Lower lobe of right lung (tissue), 2 donors: ENCODE data around the gene KIF2A. TPM values are rescaled to one million over a fixed set of nuclear protein-coding genes. Genes with fewer than 3 reads are reported as not detected.

Experiments used
- ATAC-seq, 2 donors: fragments of 200-7000 bp; cut with Tn5 transposase; one replicate each; pipeline ENCODE4 v1.9.1; 2020 to 2022; ENCODE audit warnings: mild to moderate bottlenecking in 2 of 2, moderate library complexity in 2 of 2
- DNase-seq: peaks from one replicate; pipeline ENCODE4 v3.0.0-alpha.2; 2020
- H3K27ac ChIP-seq: fragments of 200-600 bp; one replicate; pipeline ENCODE4 v1.8.0; 2022
- H3K27me3 ChIP-seq: fragments of 200-600 bp; one replicate; pipeline ENCODE4 v1.8.0; 2022; ENCODE audit warnings: low read depth
- H3K36me3 ChIP-seq: fragments of 200-600 bp; one replicate; pipeline ENCODE4 v1.8.0; 2022; ENCODE audit warnings: mild to moderate bottlenecking
- H3K4me1 ChIP-seq: fragments of 200-600 bp; one replicate; pipeline ENCODE4 v1.8.0; 2022
- H3K4me3 ChIP-seq: fragments of 200-600 bp; one replicate; pipeline ENCODE4 v1.8.0; 2022; ENCODE audit warnings: mild to moderate bottlenecking
- H3K9me3 ChIP-seq: fragments of 200-600 bp; one replicate; pipeline ENCODE4 v1.8.0; 2022
- intact Hi-C: fragments of 100-400 bp; cut with DNase I; formaldehyde crosslinking; loops from one replicate; pipeline ENCODE4 v1.11.0; 2022
- total RNA-seq: library from RNA; stranded (reverse); fragmentation: NEBNext Ultra II Directional; extraction: Animal tissue kit (Norgen Biotek cat#: 25700); gene quantifications from one replicate; pipeline ENCODE4 v1.2.1, GENCODE V29; 2021
- TF ChIP-seq, protein P1 (sequence below): fragments of 200-600 bp; IDR thresholded peaks from one replicate; pipeline ENCODE4 v1.8.0; 2022; ENCODE audit warnings: antibody characterized with exemption, mild to moderate bottlenecking
- donor health status: DM: no; HTN: yes; CAD: no; lungs with severe emphysema.

The KIF2A gene
- total RNA-seq, 1 donor from 2014 or later: 23.5 TPM

DNA sequence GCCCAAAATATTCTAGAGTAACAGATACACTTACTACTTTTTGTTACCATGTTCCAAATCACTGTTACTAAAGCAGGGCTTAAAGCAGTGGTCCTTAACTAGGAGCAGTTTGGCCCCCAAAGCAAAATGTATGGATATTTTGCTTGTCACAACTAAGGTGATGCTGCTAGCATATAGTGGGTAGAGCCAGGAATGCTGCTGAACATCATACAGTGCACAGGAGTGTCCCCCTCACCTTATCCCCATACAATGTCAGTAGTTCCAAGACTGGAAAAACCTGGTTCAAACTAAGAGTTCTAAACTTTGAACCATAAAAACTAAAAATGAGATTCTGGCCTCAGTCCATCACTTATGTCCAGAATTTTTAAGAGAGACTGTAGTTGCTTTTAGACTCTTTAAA is 69.6 kb downstream of the KIF2A start:
- DNase-seq (no peak), ATAC-seq (no peak)
- Histone ChIP-seq H3K4me1 (no peaks in the 10 kb centered on the region), H3K27me3 (no peaks in the 10 kb centered on the region), H3K4me3 (no peak overlapping the region), H3K9me3 (no peaks in the 10 kb centered on the region), H3K36me3 (peaks cover 72% of the 10 kb centered on the region), H3K27ac (no peak overlapping the region)
- TF ChIP-seq, protein P1, sequence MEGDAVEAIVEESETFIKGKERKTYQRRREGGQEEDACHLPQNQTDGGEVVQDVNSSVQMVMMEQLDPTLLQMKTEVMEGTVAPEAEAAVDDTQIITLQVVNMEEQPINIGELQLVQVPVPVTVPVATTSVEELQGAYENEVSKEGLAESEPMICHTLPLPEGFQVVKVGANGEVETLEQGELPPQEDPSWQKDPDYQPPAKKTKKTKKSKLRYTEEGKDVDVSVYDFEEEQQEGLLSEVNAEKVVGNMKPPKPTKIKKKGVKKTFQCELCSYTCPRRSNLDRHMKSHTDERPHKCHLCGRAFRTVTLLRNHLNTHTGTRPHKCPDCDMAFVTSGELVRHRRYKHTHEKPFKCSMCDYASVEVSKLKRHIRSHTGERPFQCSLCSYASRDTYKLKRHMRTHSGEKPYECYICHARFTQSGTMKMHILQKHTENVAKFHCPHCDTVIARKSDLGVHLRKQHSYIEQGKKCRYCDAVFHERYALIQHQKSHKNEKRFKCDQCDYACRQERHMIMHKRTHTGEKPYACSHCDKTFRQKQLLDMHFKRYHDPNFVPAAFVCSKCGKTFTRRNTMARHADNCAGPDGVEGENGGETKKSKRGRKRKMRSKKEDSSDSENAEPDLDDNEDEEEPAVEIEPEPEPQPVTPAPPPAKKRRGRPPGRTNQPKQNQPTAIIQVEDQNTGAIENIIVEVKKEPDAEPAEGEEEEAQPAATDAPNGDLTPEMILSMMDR: no peak
- intact Hi-C loops: no loop called here

DNA sequence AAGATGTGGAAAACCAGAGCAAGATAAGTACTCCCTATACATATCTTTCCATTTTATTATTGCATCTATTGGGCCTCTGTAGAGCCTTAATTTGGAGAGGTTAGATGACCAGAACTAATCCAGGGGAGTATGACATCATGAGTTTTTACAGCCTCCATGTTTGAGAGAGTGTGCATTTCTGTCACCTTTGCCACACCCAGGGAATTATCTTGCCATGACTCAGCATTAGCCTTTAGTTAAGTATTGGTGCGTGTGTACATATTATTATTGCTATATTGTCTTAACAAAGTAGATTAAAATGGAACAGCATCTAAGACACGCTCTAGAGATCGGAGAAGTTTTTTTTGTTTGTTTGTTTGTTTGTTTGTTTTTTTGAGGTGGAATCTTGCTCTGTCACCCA is 70.1 kb downstream of the KIF2A start:
- H3K4me1 ChIP-seq: no peaks in the 10 kb centered on the region
- no peak overlapping the region for H3K4me3 ChIP-seq
- TF ChIP-seq, protein P1: no peak
- ATAC-seq: no peak
- H3K27me3 ChIP-seq: no peaks in the 10 kb centered on the region
- peaks cover 76% of the 10 kb centered on the region for H3K36me3 ChIP-seq
- no peak for DNase-seq
- H3K27ac ChIP-seq: no peak overlapping the region
- intact Hi-C loops: no loop called here
- H3K9me3 ChIP-seq: no peaks in the 10 kb centered on the region

DNA sequence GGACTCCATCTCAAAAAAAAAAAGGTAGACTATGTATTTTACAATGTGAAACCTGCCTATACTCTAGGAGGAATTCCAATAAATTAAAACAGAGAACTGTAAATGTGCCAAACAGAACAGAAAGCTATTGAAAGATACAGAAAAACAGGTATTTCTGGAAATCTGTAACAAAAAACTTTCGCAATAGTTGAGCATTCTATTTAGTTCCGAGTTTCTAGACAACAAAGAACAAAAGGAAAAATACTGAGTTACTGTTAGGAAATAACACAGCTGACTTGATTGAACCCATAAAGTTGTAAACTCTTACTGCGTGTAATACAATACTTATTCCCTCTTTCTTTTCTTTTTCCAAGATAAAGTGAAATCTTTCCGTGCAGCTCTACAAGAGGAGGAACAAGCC is 79.1 kb downstream of the KIF2A start:
- H3K9me3 ChIP-seq: no peaks in the 10 kb centered on the region
- DNase-seq: no peak
- H3K36me3 ChIP-seq: peaks cover 74% of the 10 kb centered on the region
- H3K4me3 ChIP-seq: no peak overlapping the region
- H3K27me3 ChIP-seq: no peaks in the 10 kb centered on the region
- H3K27ac ChIP-seq: no peak overlapping the region
- intact Hi-C loops: no loop called here
- TF ChIP-seq, protein P1: no peak
- ATAC-seq: no peak
- no peaks in the 10 kb centered on the region for H3K4me1 ChIP-seq

GRCh38 chr5:62385816-62386400 is 79.9 kb downstream of the KIF2A start:
- Histone ChIP-seq H3K36me3 (peaks cover 74% of the 10 kb centered on the region), H3K9me3 (no peaks in the 10 kb centered on the region), H3K4me1 (no peaks in the 10 kb centered on the region), H3K27ac (no peak overlapping the region), H3K27me3 (no peaks in the 10 kb centered on the region), H3K4me3 (no peak overlapping the region)
- TF ChIP-seq, protein P1: no peak
- DNase-seq: no peak
- intact Hi-C loops: no loop called here
- no peak for ATAC-seq

- Histone ChIP-seq H3K4me1 (no peaks in the 10 kb centered on the region), H3K9me3 (no peaks in the 10 kb centered on the region), H3K27me3 (no peaks in the 10 kb centered on the region), H3K4me3 (no peak overlapping the region), H3K27ac (no peak overlapping the region), H3K36me3 (peaks cover 74% of the 10 kb centered on the region)
- intact Hi-C loops: no loop called here
- ATAC-seq (no peak), DNase-seq (no peak)
- TF ChIP-seq, protein P1: no peak
Measured at GRCh38 chr5:62386824-62387223, 80.8 kb downstream of the KIF2A start.
